GM23248 (cell line): Measurements from ENCODE around the gene NRDE2.

Experiments used
- EZH2 ChIP-seq: fragments of 200-600 bp; sonication (generic); IDR thresholded peaks from 2 replicates; pipeline ENCODE4 v1.6.1; 2018; ENCODE audit warnings: antibody characterized with exemption, mild to moderate bottlenecking; ENCODE audit not compliant: insufficient read depth, poor library complexity, severe bottlenecking
- EZH2phosphoT487 ChIP-seq: fragments of 200-600 bp; sonication (generic); IDR thresholded peaks from 2 replicates; pipeline ENCODE4 v1.6.1; 2018; ENCODE audit warnings: antibody characterized with exemption, moderate library complexity, mild to moderate bottlenecking, low read depth; ENCODE audit not compliant: insufficient read depth

DNA sequence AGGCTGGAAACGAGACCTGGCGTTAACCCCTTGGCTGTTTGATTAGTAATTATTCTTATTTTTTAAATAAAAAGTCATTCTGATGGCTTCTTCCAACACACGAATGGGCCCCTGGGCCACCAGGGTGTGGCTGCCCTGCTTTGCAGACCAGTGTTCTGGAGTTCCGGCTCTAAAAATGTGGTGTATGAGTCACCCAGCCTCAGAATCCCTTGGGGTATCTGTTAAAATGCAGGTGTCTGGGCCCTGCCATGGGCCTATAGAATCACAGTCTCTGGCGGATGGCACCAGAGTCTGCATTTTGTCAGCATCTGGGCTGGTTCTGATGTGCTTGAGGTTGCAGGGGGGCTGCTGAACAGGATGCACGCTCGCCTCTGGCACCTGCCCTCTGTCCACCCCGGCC, 77.9 kb downstream of the NRDE2 start:
- TF ChIP-seq EZH2, result no peak
- TF ChIP-seq EZH2phosphoT487, result no peak
